Measurements from ENCODE around the gene DLX3. TPM values are rescaled to one million over a fixed set of nuclear protein-coding genes. Genes with fewer than 3 reads are reported as not detected.
A peak's percentile ranks its signal among the peaks of the same experiment; 100 is the strongest.

The DLX3 gene
- polyA plus RNA-seq, 1 donor from 2014 or later, result not detected

DNA sequence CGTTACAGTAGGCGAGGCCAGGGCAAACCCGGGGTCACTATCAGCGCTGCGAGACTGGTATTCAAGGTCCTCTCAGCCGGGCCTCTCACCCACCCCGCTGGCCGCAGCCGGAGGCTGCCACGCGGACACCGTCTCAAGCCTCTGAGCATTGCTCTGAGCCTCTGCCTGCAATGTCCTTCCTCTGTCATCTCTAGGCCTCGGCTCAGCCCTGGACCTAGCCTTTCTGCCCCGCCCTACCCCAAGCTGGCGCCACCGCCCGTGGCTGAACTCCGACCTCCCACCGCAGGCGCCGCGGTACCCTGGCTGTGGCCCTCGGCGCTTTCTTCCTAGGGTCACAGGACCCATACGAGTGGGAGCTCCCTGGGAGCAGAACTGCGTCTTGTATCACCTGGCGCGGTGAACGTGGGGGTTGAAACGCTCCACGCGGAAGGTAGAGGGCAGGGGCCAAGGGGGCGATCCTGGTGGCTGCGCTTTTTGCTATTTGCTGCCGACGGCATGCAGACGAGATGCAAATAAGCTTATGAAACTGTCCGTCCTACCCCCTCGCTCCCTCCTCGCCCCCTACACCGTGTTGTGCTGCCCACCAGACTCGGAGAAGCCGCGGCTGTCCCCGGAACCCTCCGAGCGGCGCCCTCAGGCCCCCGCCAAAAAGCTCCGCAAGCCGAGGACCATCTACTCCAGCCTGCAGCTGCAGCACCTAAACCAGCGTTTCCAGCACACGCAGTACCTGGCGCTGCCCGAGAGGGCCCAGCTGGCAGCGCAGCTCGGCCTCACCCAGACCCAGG is 22.3 kb downstream of the DLX3 start:
- Histone ChIP-seq H3K9ac (ENCODE audit: low read length) (no peak overlapping the region), H4K20me1 (ENCODE audit: insufficient read depth) (no peaks in the 10 kb centered on the region), H3K4me2 (ENCODE audit: low read length) (no peak overlapping the region), H3F3A (ENCODE audit: insufficient read depth, low read length, poor library complexity, severe bottlenecking) (no peaks in the 10 kb centered on the region), H3K27ac (ENCODE audit: low read length) (no peak overlapping the region), H3K9me3 (ENCODE audit: low read length) (no peaks in the 10 kb centered on the region), H3K27me3 (ENCODE audit: insufficient read depth, low read depth, low read length) (peaks cover 85% of the 10 kb centered on the region), H3K9me2 (ENCODE audit: insufficient read depth, low read length) (no peaks in the 10 kb centered on the region), H3K4me3 (ENCODE audit: low read length) (peak overlapping the region; percentile 55), H2AFZ (ENCODE audit: low read depth, low read length) (no peak overlapping the region), H3K79me2 (replicated peaks; ENCODE audit: insufficient read depth, low read length) (no peaks in the 10 kb centered on the region), H3K36me3 (ENCODE audit: insufficient read depth, low read length) (no peaks in the 10 kb centered on the region)
- no peak for TF ChIP-seq MXI1 (conservative IDR thresholded peaks at IDR 0.05; ENCODE audit: poor library complexity, severe bottlenecking)
- TF ChIP-seq EZH2 (IDR thresholded peaks at IDR 0.05; ENCODE audit: borderline replicate concordance, insufficient read depth, low read length, poor library complexity, severe bottlenecking), result peak; percentile 34

DNA sequence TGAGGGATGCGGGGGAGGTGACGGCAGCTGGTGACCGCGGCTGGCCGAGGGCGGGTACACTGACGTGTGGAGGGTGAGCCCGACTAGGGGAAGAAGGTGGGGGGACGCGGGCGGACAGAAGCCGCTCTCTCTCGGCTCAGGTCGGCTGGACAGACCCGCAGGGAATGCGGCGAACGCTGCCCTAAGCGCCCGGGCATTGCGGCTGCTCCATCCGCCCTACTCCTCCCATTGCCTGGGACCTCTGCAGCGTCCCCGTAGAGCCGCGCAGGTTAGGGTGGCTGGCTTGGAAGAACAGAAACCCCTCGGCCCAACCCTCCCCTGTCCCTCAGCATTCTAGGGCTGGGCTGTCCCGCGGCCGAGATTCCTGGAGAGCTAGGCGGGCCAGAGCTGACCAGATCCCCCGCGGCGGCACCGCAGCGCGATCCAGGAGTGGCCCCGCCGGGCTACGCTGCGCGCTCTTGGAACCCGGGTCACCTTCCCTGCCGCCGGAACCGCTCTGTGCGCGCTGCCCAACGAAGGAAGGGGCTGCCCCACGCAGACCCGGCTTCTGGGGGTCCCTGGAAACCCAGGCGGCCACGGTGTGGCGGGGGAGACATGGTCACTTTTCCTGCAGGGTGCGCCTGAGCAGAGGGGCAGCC is 23.1 kb downstream of the DLX3 start:
- Histone ChIP-seq H3K79me2 (replicated peaks; ENCODE audit: insufficient read depth, low read length) (no peaks in the 10 kb centered on the region), H2AFZ (ENCODE audit: low read depth, low read length) (no peak overlapping the region), H3K27me3 (ENCODE audit: insufficient read depth, low read depth, low read length) (peaks cover 92% of the 10 kb centered on the region), H3K9me3 (ENCODE audit: low read length) (no peaks in the 10 kb centered on the region), H3K36me3 (ENCODE audit: insufficient read depth, low read length) (no peaks in the 10 kb centered on the region), H3K27ac (ENCODE audit: low read length) (no peak overlapping the region), H4K20me1 (ENCODE audit: insufficient read depth) (no peaks in the 10 kb centered on the region), H3K4me2 (ENCODE audit: low read length) (no peak overlapping the region), H3K4me3 (ENCODE audit: low read length) (peak overlapping the region; percentile 55), H3K9ac (ENCODE audit: low read length) (no peak overlapping the region), H3F3A (ENCODE audit: insufficient read depth, low read length, poor library complexity, severe bottlenecking) (no peaks in the 10 kb centered on the region), H3K9me2 (ENCODE audit: insufficient read depth, low read length) (no peaks in the 10 kb centered on the region)
- TF ChIP-seq TAF1 (IDR thresholded peaks at IDR 0.05; ENCODE audit: low read depth) (no peak), EZH2 (IDR thresholded peaks at IDR 0.05; ENCODE audit: borderline replicate concordance, insufficient read depth, low read length, poor library complexity, severe bottlenecking) (peak; percentile 82)

GRCh38 chr17:49971199-49971847 is 23.7 kb downstream of the DLX3 start:
- Histone ChIP-seq H3K27me3 (ENCODE audit: insufficient read depth, low read depth, low read length) (peaks cover 98% of the 10 kb centered on the region), H3K4me3 (ENCODE audit: low read length) (peak overlapping the region; percentile 55), H3K36me3 (ENCODE audit: insufficient read depth, low read length) (no peaks in the 10 kb centered on the region), H3K4me2 (ENCODE audit: low read length) (no peak overlapping the region), H3K79me2 (replicated peaks; ENCODE audit: insufficient read depth, low read length) (no peaks in the 10 kb centered on the region), H4K20me1 (ENCODE audit: insufficient read depth) (no peaks in the 10 kb centered on the region), H3K9me3 (ENCODE audit: low read length) (no peaks in the 10 kb centered on the region), H3K27ac (ENCODE audit: low read length) (no peak overlapping the region), H2AFZ (ENCODE audit: low read depth, low read length) (no peak overlapping the region), H3F3A (ENCODE audit: insufficient read depth, low read length, poor library complexity, severe bottlenecking) (no peaks in the 10 kb centered on the region), H3K9ac (ENCODE audit: low read length) (no peak overlapping the region), H3K9me2 (ENCODE audit: insufficient read depth, low read length) (no peaks in the 10 kb centered on the region)
- TF ChIP-seq CTCF (IDR thresholded peaks at IDR 0.05; ENCODE audit: poor library complexity, severe bottlenecking) (no peak), POLR2AphosphoS5 (IDR thresholded peaks at IDR 0.05) (peak; percentile 14), EP300 (conservative IDR thresholded peaks at IDR 0.05; ENCODE audit: poor library complexity, severe bottlenecking) (no peak), EZH2 (IDR thresholded peaks at IDR 0.05; ENCODE audit: borderline replicate concordance, insufficient read depth, low read length, poor library complexity, severe bottlenecking) (peak; percentile 34), SMC3 (conservative IDR thresholded peaks at IDR 0.05; ENCODE audit: poor library complexity) (no peak)

Measured in neural cell (in vitro differentiated cells).